Activated T-cell treated with anti-CD3 and anti-CD28 coated beads for 24 hours (primary cell): Measurements from ENCODE around the gene CORO2B.

Source experiments
- DNase-seq: peaks from one replicate; pipeline ENCODE4 v3.0.0-alpha.2; 2020; ENCODE audit warnings: low read depth

Gene CORO2B

GRCh38 chr15:68699881-68700454, 121.2 kb downstream of the CORO2B start:
- DNase-seq: no peak

GRCh38 chr15:68700455-68701123, 121.8 kb downstream of the CORO2B start:
- DNase-seq: no peak

- no peak for DNase-seq
Measured at GRCh38 chr15:68701886-68702285, 123.1 kb downstream of the CORO2B start.

GRCh38 chr15:68704496-68705021, 125.8 kb downstream of the CORO2B start:
- DNase-seq: no peak

GRCh38 chr15:68706256-68706655, 127.5 kb downstream of the CORO2B start:
- no peak for DNase-seq

GRCh38 chr15:68706931-68707330, 128.1 kb downstream of the CORO2B start:
- DNase-seq: no peak

GRCh38 chr15:68707386-68707785, 128.6 kb downstream of the CORO2B start:
- no peak for DNase-seq

- no peak for DNase-seq
Measured at GRCh38 chr15:68709876-68710275, 131.1 kb downstream of the CORO2B start.

- DNase-seq: no peak
Measured at GRCh38 chr15:68710536-68710935, 131.7 kb downstream of the CORO2B start.

- no peak for DNase-seq
Measured at GRCh38 chr15:68711406-68711805, 132.6 kb downstream of the CORO2B start.

GRCh38 chr15:68712886-68713285, 134.1 kb downstream of the CORO2B start:
- no peak for DNase-seq

GRCh38 chr15:68713874-68714273, 135.1 kb downstream of the CORO2B start:
- DNase-seq: no peak

- no peak for DNase-seq
Measured at GRCh38 chr15:68715111-68715510, 136.3 kb downstream of the CORO2B start.

- no peak for DNase-seq
Measured at GRCh38 chr15:68717951-68718350, 139.2 kb downstream of the CORO2B start.

- DNase-seq: no peak
Measured at GRCh38 chr15:68718468-68718867, 139.7 kb downstream of the CORO2B start.

- DNase-seq: no peak
Measured at GRCh38 chr15:68719051-68719450, 140.3 kb downstream of the CORO2B start.

GRCh38 chr15:68719672-68720071, 140.9 kb downstream of the CORO2B start:
- no peak for DNase-seq

GRCh38 chr15:68721886-68722285, 143.1 kb downstream of the CORO2B start:
- DNase-seq: no peak

- DNase-seq: no peak
Measured at GRCh38 chr15:68725736-68726135, 146.9 kb downstream of the CORO2B start.

GRCh38 chr15:68726246-68726645, 147.5 kb downstream of the CORO2B start:
- DNase-seq: no peak

GRCh38 chr15:68729789-68730411, 151.1 kb downstream of the CORO2B start:
- no peak for DNase-seq

- DNase-seq: no peak
Measured at GRCh38 chr15:68730471-68730919, 151.7 kb downstream of the CORO2B start.
